ENCODE results near the gene ARHGAP45. TPM values are rescaled to one million over a fixed set of nuclear protein-coding genes. Genes with fewer than 3 reads are reported as not detected.
"Not testable (repeated sequence)": the region's sequence is repeated elsewhere in the genome, so short reads cannot be mapped to it uniquely, and the experiment has no call there.

Gene ARHGAP45
- total RNA-seq, 4 donors from 2014 or later: 28.4 to 66.9 (median 38.6) TPM

DNA sequence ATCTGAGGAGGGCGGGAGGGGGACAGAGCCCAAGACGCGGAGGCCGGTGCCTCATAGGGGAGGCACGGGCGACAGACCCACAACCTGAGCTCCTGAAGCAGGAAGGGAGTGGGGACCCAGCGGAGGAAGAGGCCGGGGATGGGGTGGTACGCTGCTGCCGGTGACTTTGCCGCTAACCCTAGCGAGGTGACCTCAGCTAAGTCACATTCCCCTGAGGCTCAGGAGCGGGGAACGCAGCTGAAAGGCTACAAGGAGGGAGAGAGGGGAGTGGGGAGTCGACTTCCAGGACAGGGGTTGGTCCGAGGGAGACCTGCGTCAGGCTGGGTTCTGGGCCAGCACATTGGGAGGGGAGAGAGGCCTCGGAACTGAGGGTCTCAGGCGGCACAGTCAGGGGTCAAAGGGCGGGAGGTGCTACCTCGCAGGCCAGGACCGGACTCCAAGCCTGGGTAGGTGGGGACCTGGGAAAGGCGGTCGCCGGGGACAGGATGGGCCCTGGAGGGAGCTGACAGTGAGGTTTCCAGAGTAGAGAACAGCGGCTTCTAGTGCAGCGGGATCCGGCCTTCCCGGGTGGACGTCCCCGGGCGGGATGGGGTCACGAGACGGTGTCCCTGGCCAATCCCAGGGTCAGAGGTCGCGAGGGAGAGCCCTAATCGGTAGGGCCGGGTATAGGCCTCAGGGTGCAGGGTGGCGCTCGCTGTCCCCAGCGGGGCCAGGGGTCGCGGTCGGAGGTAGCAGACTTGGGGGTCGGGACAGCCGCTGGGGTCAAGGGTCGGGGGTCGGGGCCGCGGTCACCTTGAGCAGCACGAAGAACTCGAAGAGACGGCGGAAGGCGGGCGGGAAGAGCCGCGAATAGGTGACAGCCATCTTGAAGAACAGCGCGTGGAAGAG, 46.7 kb upstream of the ARHGAP45 start:
- TF ChIP-seq EP300 (IDR thresholded peaks at IDR 0.05) (no peak), POLR2A (IDR thresholded peaks at IDR 0.05) (no peak)
- TF ChIP-seq, protein P1, sequence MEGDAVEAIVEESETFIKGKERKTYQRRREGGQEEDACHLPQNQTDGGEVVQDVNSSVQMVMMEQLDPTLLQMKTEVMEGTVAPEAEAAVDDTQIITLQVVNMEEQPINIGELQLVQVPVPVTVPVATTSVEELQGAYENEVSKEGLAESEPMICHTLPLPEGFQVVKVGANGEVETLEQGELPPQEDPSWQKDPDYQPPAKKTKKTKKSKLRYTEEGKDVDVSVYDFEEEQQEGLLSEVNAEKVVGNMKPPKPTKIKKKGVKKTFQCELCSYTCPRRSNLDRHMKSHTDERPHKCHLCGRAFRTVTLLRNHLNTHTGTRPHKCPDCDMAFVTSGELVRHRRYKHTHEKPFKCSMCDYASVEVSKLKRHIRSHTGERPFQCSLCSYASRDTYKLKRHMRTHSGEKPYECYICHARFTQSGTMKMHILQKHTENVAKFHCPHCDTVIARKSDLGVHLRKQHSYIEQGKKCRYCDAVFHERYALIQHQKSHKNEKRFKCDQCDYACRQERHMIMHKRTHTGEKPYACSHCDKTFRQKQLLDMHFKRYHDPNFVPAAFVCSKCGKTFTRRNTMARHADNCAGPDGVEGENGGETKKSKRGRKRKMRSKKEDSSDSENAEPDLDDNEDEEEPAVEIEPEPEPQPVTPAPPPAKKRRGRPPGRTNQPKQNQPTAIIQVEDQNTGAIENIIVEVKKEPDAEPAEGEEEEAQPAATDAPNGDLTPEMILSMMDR (IDR thresholded peaks at IDR 0.05): no peak
- no peaks in the 10 kb centered on the region for H3K27me3 ChIP-seq
- H3K9me3 ChIP-seq: no peaks in the 10 kb centered on the region
- WGBS, 2 donors: 2% methylated on average over 31 to 60 of the region's 60 CpGs
- H3K4me1 ChIP-seq: peaks cover 0 to 73% (median 56%) of the 10 kb centered on the region in 4 donors
- no peaks in the 10 kb centered on the region for H3K36me3 ChIP-seq
- no peak for DNase-seq (ENCODE audit: low spot score in 2 of 2)
- H3K27ac ChIP-seq: peak overlapping the region; percentile 90 to 96 (median 94)
- H3K4me3 ChIP-seq: peak overlapping the region; percentile 69 to 98 (median 90)

DNA sequence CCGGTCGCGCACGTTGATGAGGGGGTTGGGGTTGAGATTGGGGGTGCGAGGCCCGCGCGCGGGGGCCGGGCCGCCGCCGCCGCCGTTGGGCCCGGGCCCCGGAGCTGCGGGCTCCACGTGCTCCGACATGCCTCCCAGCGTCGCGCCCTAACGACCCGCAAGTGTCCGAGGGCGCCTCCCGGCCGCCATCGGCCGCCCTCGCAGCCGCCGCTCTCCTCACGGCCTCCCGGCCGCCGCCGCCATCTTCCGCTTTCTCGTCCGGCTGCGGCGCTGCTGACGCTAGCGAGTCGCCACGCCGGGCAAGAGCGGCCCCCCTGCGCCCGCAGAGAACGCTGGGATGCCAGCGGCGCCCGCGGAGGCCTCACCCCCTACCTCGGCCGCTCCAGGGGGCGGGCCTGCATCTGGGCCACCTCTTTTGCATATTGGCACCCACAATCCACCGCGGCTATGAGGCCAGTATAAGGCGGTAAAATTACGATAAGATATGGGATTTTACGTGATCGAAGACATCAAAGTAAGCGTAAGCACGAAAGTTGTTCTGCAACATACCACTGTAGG, 46.0 kb upstream of the ARHGAP45 start, which contains the start of gene TMEM259:
Gene TMEM259, minus strand, starts transcription at position 256 of the 558 bp plus-strand sequence. Its CDS starts 127 bp downstream, at position 129.
- TF ChIP-seq, protein P1 (IDR thresholded peaks at IDR 0.05): peak in 1 of 5 experiments; percentile 28
- TF ChIP-seq POLR2A (IDR thresholded peaks at IDR 0.05): peak in 1 of 2 donors; percentile 78
- no peak for TF ChIP-seq EP300 (IDR thresholded peaks at IDR 0.05)
- Histone ChIP-seq H3K9me3 (no peaks in the 10 kb centered on the region), H3K4me3 (peak within 1 kb of the TSS; percentile 69 to 98 (median 90)), H3K27me3 (peaks cover 0 to 5% of the 10 kb centered on the region in 2 donors), H3K4me1 (peaks cover 0 to 71% (median 50%) of the 10 kb centered on the region in 4 donors), H3K27ac (peak within 1 kb of the TSS; percentile 90 to 96 (median 94)), H3K36me3 (no peaks in the 10 kb centered on the region)
- peak; percentile 96 to 98 for DNase-seq (ENCODE audit: low spot score in 2 of 2)
- 0 to 1% methylated on average over 39 to 52 of the region's 68 CpGs for WGBS, 2 donors

DNA sequence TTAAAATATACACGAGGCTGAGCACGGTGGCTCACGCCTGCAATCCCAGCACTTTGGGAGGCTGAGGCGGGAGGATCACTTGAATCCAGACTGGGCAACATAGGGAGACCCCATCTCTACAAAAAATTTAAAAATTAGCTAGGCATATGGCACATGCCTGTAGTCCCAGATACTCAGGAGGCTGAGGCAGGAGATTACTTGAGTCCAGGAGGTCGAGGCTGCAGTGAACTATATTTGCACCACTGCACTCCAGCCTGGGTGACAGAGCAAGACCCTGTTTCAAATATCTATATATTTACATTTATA, 43.1 kb upstream of the ARHGAP45 start:
- H3K27ac ChIP-seq; DNase-seq (ENCODE audit: low spot score in 2 of 2): not testable (repeated sequence)
- WGBS, 2 donors: 89 to 90% methylated on average over 5 of the region's 5 CpGs

DNA sequence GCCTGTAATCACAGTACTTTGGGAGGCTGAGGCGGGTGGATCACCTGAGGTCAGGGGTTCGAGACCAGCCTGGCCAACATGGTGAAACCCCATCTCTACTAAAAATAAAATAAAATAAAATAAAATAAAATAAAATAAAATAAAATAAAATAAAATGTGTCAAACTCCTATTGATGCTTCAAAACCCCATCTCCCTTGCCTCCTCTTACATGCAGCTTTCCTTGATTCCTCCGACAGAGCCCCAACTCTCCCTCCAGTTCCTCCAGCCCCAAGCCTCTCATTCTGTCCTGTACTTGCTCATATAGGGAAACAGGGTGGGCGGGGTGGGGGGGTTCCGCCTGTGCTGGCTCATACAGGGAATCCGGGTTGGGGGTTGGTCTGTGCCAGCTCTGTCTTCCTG, 41.9 kb upstream of the ARHGAP45 start:
- peaks cover 0 to 68% (median 18%) of the 10 kb centered on the region in 4 donors for H3K4me1 ChIP-seq
- 90 to 95% methylated on average over 6 of the region's 6 CpGs for WGBS, 2 donors

More for the DNA sequence above, 43.1 kb upstream of the ARHGAP45 start:
- not testable (repeated sequence) for H3K4me3 ChIP-seq, H3K9me3 ChIP-seq, H3K36me3 ChIP-seq
- Histone ChIP-seq H3K4me1 (peaks cover 0 to 69% (median 29%) of the 10 kb centered on the region in 4 donors), H3K27me3 (peaks cover 0 to 25% of the 10 kb centered on the region in 2 donors)

DNA sequence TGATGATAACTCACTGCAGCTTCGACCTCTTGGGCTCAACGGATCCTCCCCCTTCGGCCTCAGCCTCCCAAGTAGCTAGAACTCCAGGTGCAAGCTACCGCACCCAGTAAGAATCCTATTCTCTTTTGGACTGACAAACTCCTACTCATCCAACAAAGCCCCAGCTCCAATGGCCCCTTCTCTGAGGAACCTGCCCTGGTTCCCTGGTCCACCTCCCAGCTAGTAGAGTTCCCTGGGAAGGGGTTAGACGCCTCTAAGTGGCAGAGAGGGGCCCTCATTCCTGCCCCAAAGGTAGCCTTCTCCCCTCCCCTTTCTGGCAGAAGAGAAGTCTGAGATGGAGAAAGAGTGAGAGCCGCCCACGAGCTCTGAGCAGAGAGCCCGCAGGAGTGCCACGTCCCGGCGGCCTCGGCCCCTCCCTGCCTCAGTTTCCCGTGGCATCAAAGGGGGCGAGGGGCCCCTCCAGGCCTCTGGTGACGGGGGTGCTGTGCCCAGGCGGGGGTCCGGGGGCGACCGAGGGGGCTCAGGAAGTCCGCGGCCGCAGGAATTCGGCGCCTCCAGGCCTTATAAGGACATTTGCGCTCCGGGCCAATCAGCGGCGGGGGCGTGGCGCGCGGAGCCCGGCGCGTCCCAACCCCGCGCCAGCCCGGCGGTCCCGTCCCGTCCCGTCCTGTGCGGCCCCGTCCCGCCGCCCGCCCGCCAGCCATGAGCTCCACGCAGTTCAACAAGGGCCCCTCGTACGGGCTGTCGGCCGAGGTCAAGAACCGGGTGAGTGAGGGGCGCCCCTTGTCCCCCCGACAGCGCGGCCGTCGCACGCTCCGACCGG, 40.8 kb upstream of the ARHGAP45 start, which contains the start of gene CNN2:
Gene CNN2, plus strand, starts transcription at position 649 of the 823 bp plus-strand sequence. Its CDS starts 54 bp downstream, at position 703.
- H3K27ac ChIP-seq: peak within 1 kb of the TSS; percentile 84 to 95 (median 92)
- peaks cover 0 to 66% (median 17%) of the 10 kb centered on the region in 4 donors for H3K4me1 ChIP-seq
- peak; percentile 61 to 71 for DNase-seq (ENCODE audit: low spot score in 2 of 2)
- TF ChIP-seq, protein P1 (IDR thresholded peaks at IDR 0.05): no peak
- TF ChIP-seq POLR2A (IDR thresholded peaks at IDR 0.05): peak in 1 of 2 donors; percentile 85
- peak in 1 of 2 donors; percentile 75 for TF ChIP-seq EP300 (IDR thresholded peaks at IDR 0.05)
- WGBS, 2 donors: 6 to 10% methylated on average over 32 to 44 of the region's 63 CpGs
- no peaks in the 10 kb centered on the region for H3K36me3 ChIP-seq
- H3K27me3 ChIP-seq: peaks cover 0 to 25% of the 10 kb centered on the region in 2 donors
- H3K9me3 ChIP-seq: no peaks in the 10 kb centered on the region
- H3K4me3 ChIP-seq: peak within 1 kb of the TSS; percentile 61 to 82 (median 72)

More for the DNA sequence above, 41.9 kb upstream of the ARHGAP45 start:
- H3K9me3 ChIP-seq; H3K27ac ChIP-seq; H3K4me3 ChIP-seq; H3K36me3 ChIP-seq; DNase-seq (ENCODE audit: low spot score in 2 of 2): not testable (repeated sequence)
- peaks cover 0 to 25% of the 10 kb centered on the region in 2 donors for H3K27me3 ChIP-seq

All from tibial nerve (tissue), 4 donors.